ENCODE results near the gene TUBB2A.

Gene TUBB2A

GRCh38 chr6:3152689-3153088 lies 4.7 kb downstream of the TUBB2A start:
- TF ChIP-seq, protein P1, sequence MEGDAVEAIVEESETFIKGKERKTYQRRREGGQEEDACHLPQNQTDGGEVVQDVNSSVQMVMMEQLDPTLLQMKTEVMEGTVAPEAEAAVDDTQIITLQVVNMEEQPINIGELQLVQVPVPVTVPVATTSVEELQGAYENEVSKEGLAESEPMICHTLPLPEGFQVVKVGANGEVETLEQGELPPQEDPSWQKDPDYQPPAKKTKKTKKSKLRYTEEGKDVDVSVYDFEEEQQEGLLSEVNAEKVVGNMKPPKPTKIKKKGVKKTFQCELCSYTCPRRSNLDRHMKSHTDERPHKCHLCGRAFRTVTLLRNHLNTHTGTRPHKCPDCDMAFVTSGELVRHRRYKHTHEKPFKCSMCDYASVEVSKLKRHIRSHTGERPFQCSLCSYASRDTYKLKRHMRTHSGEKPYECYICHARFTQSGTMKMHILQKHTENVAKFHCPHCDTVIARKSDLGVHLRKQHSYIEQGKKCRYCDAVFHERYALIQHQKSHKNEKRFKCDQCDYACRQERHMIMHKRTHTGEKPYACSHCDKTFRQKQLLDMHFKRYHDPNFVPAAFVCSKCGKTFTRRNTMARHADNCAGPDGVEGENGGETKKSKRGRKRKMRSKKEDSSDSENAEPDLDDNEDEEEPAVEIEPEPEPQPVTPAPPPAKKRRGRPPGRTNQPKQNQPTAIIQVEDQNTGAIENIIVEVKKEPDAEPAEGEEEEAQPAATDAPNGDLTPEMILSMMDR (IDR thresholded peaks at IDR 0.05; ENCODE audit: control insufficient read depth, insufficient read depth, low read depth, low read length, missing control alignments), result no peak
- no peak for DNase-seq (ENCODE audit: low read depth)

DNA sequence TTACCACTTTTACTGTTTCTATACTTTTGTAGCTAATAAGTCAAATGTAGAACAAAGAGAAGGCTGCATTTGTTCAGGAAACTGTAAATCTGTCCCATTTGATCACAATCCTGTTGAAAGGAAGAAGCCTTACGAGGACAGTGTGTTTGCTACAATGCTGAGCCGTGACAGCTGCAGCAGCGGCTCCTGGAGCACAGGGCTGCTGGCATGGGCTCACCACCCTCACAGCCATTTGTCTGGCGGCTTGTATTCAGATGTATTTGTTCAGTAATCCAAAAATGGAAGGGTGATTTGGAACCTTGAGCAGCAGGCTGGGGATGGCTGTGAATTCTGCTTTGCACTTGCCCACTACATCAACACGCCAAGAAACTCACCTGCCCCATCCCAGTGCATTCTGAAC lies 5.7 kb downstream of the TUBB2A start:
- DNase-seq (ENCODE audit: low read depth), result no peak
- no peak overlapping the region for H3K4me3 ChIP-seq (ENCODE audit: control insufficient read depth, low read depth, low read length)
- TF ChIP-seq, protein P1 (IDR thresholded peaks at IDR 0.05; ENCODE audit: control insufficient read depth, insufficient read depth, low read depth, low read length, missing control alignments), result no peak

More at GRCh38 chr6:3152689-3153088, 4.7 kb downstream of the TUBB2A start:
- H3K4me3 ChIP-seq (ENCODE audit: control insufficient read depth, low read depth, low read length), result no peak overlapping the region

- no peak for DNase-seq (ENCODE audit: low read depth)
- TF ChIP-seq, protein P1 (IDR thresholded peaks at IDR 0.05; ENCODE audit: control insufficient read depth, insufficient read depth, low read depth, low read length, missing control alignments), result no peak
- no peak overlapping the region for H3K4me3 ChIP-seq (ENCODE audit: control insufficient read depth, low read depth, low read length)
Observed at GRCh38 chr6:3147914-3148757, 9.2 kb downstream of the TUBB2A start.

GRCh38 chr6:3144571-3144970 lies 12.8 kb downstream of the TUBB2A start:
- no peak for DNase-seq (ENCODE audit: low read depth)
- TF ChIP-seq, protein P1 (IDR thresholded peaks at IDR 0.05; ENCODE audit: control insufficient read depth, insufficient read depth, low read depth, low read length, missing control alignments), result no peak
- H3K4me3 ChIP-seq (ENCODE audit: control insufficient read depth, low read depth, low read length), result no peak overlapping the region

DNA sequence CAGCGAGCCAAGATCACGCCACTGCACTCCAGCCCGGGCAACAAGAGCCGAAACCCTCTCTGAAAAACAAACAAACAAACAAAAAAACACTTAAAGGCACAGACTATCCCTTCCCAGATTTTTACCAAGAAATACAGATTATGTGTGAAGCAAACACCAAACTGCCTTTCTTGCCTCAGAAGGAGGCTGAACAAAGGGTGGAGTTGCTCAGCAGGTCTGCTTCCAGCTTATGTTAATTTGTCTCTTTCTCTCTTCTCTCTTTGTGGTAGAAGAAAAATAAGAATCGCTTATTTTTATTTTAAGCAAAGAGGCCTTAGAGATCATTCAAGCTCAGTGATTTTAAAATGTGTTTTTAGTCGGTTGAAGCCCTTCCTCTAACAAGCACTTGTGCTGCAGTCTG lies 14.2 kb downstream of the TUBB2A start:
- TF ChIP-seq, protein P1 (IDR thresholded peaks at IDR 0.05; ENCODE audit: control insufficient read depth, insufficient read depth, low read depth, low read length, missing control alignments), result no peak
- H3K4me3 ChIP-seq (ENCODE audit: control insufficient read depth, low read depth, low read length), result no peak overlapping the region
- DNase-seq (ENCODE audit: low read depth), result no peak

DNA sequence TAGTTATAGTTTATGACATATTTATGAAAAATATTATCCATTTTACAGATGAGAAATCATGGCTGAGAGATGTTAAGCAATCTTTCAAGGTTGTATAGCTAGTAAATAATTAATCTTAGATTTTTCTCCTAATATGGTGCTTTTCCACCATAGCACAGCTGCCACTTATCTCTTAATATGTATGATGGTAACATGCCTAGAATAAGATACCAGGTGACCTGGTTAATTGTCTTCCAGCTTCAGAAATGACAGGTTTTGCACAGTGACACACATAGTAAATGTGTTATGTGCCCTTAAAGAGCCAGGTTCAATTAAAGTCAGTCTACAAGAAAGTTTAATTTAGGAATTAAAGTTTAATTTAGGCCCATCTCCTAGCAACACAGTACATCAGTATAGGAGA lies 14.8 kb downstream of the TUBB2A start:
- no peak overlapping the region for H3K4me3 ChIP-seq (ENCODE audit: control insufficient read depth, low read depth, low read length)
- no peak for DNase-seq (ENCODE audit: low read depth)
- TF ChIP-seq, protein P1 (IDR thresholded peaks at IDR 0.05; ENCODE audit: control insufficient read depth, insufficient read depth, low read depth, low read length, missing control alignments), result no peak
